ENCODE data around the gene IL17RD.

IL17RD gene

GRCh38 chr3:57145852-57146251 lies 19.3 kb downstream of the IL17RD start:
- no peak for DNase-seq (ENCODE audit: low spot score)
- no peak for TF ChIP-seq CTCF (IDR thresholded peaks at IDR 0.05; ENCODE audit: extremely low read depth, insufficient read depth, missing control alignments)
- in situ Hi-C loops (cut with MboI; ENCODE audit: low pct_unique_long_range_greater_than_20kb, low sequenced_read_pairs, unreplicated experiment): no loop called here

GRCh38 chr3:57144952-57145351 lies 20.2 kb downstream of the IL17RD start:
- no peak for DNase-seq (ENCODE audit: low spot score)
- no peak for TF ChIP-seq CTCF (IDR thresholded peaks at IDR 0.05; ENCODE audit: extremely low read depth, insufficient read depth, missing control alignments)
- in situ Hi-C loops (cut with MboI; ENCODE audit: low pct_unique_long_range_greater_than_20kb, low sequenced_read_pairs, unreplicated experiment): no loop called here

GRCh38 chr3:57143886-57144459 lies 21.2 kb downstream of the IL17RD start:
- no peak for TF ChIP-seq CTCF (IDR thresholded peaks at IDR 0.05; ENCODE audit: extremely low read depth, insufficient read depth, missing control alignments)
- in situ Hi-C loops (cut with MboI; ENCODE audit: low pct_unique_long_range_greater_than_20kb, low sequenced_read_pairs, unreplicated experiment): no loop called here
- no peak for DNase-seq (ENCODE audit: low spot score)

GRCh38 chr3:57142411-57142723 lies 22.8 kb downstream of the IL17RD start:
- TF ChIP-seq CTCF (IDR thresholded peaks at IDR 0.05; ENCODE audit: extremely low read depth, insufficient read depth, missing control alignments): no peak
- in situ Hi-C loops (cut with MboI; ENCODE audit: low pct_unique_long_range_greater_than_20kb, low sequenced_read_pairs, unreplicated experiment): no loop called here
- no peak for DNase-seq (ENCODE audit: low spot score)

- DNase-seq (ENCODE audit: low spot score): no peak
- TF ChIP-seq CTCF (IDR thresholded peaks at IDR 0.05; ENCODE audit: extremely low read depth, insufficient read depth, missing control alignments): no peak
- in situ Hi-C loops (cut with MboI; ENCODE audit: low pct_unique_long_range_greater_than_20kb, low sequenced_read_pairs, unreplicated experiment): no loop called here
These were observed 23.3 kb downstream of the IL17RD start for GRCh38 chr3:57141719-57142410.

GRCh38 chr3:57140894-57141293 lies 24.3 kb downstream of the IL17RD start:
- DNase-seq (ENCODE audit: low spot score): no peak
- TF ChIP-seq CTCF (IDR thresholded peaks at IDR 0.05; ENCODE audit: extremely low read depth, insufficient read depth, missing control alignments): no peak
- in situ Hi-C loops (cut with MboI; ENCODE audit: low pct_unique_long_range_greater_than_20kb, low sequenced_read_pairs, unreplicated experiment): no loop called here

Measured in GM13977 (cell line).